Neural progenitor cell (in vitro differentiated cells): ENCODE measurements around the gene PACS1.
A peak's percentile ranks its signal among the peaks of the same experiment; 100 is the strongest.

ENCODE experiments used
- EZH2 ChIP-seq: fragments of 200-600 bp; sonication (generic); IDR thresholded peaks from 2 replicates; pipeline ENCODE4 v1.6.1; 2017; ENCODE audit warnings: antibody characterized with exemption, mild to moderate bottlenecking, moderate library complexity
- EZH2phosphoT487 ChIP-seq: fragments of 200-600 bp; sonication (generic); IDR thresholded peaks from 2 replicates; pipeline ENCODE4 v1.6.1; 2017; ENCODE audit warnings: antibody characterized with exemption
- TF ChIP-seq, protein P1 (sequence below): fragments of 200-600 bp; sonication (generic); IDR thresholded peaks from 2 replicates; pipeline ENCODE4 v1.5.1; 2017; ENCODE audit warnings: antibody characterized with exemption, mild to moderate bottlenecking

DNA sequence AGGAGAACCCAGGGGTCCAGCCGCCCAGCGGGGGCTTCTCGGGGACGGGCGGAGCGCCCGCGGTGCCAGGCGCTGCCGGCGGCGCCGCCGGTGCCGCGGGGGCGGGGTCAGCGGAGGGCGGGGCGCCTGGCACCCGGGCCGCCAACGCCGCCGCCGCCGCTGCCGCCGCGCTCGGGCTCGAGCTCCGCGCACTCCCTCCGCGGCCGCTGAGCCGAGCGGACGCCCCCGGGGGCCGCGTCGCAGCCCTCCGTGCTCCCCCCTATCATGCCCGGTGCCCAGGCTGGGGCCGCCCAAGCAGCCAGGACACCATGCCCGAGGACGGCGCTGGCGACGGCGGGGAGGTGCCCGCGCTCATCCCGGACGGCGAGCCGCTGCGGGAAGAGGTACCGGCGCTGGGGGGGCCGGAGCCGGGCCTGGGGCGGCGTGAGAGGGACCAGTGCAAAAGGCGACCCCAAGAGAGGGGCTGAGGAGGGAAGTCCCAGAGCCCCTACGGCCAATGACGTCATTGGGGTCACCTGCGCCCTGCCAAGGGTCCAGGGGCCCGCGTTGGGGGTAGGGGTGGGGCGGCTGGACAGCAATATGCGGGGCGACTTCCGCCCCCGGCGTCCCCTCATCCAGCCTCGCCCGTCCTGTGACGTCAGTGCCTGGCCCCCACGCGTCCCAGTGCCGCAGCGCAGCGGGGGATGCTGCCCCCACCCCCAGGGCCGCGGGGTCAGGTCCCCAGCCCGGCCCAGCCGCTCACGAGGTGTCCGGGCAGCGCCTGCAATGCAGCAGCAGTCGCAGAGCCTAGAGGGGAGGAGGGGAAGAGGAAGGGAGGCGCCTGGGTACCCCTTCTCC lies 221.9 kb downstream of the PACS1 start, which contains the start of gene TMEM151A:
- TF ChIP-seq, protein P1, sequence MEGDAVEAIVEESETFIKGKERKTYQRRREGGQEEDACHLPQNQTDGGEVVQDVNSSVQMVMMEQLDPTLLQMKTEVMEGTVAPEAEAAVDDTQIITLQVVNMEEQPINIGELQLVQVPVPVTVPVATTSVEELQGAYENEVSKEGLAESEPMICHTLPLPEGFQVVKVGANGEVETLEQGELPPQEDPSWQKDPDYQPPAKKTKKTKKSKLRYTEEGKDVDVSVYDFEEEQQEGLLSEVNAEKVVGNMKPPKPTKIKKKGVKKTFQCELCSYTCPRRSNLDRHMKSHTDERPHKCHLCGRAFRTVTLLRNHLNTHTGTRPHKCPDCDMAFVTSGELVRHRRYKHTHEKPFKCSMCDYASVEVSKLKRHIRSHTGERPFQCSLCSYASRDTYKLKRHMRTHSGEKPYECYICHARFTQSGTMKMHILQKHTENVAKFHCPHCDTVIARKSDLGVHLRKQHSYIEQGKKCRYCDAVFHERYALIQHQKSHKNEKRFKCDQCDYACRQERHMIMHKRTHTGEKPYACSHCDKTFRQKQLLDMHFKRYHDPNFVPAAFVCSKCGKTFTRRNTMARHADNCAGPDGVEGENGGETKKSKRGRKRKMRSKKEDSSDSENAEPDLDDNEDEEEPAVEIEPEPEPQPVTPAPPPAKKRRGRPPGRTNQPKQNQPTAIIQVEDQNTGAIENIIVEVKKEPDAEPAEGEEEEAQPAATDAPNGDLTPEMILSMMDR = no peak
- TF ChIP-seq EZH2 = peak; percentile 92
- peak; percentile 73 for TF ChIP-seq EZH2phosphoT487
